GM12801 (cell line): ENCODE data around the gene PLA2G6.

Experiments
- CTCF ChIP-seq: IDR thresholded peaks from one replicate; pipeline ENCODE4 v1.5.1; 2011; ENCODE audit warnings: control low read depth; ENCODE audit not compliant: insufficient read length; ENCODE audit errors: extremely low read depth

The PLA2G6 gene

GRCh38 chr22:38141217-38141973 lies 40.2 kb downstream of the PLA2G6 start:
- TF ChIP-seq CTCF: no peak

GRCh38 chr22:38139901-38140300 lies 41.7 kb downstream of the PLA2G6 start:
- TF ChIP-seq CTCF: no peak

GRCh38 chr22:38138961-38139360 lies 42.7 kb downstream of the PLA2G6 start:
- no peak for TF ChIP-seq CTCF

- TF ChIP-seq CTCF: no peak
These were observed 43.5 kb downstream of the PLA2G6 start for GRCh38 chr22:38137876-38138687.

- TF ChIP-seq CTCF: no peak
These were observed 45.0 kb downstream of the PLA2G6 start for GRCh38 chr22:38136607-38137006.

GRCh38 chr22:38135133-38135706 lies 46.4 kb downstream of the PLA2G6 start:
- TF ChIP-seq CTCF: no peak

- no peak for TF ChIP-seq CTCF
These were observed 48.3 kb downstream of the PLA2G6 start for GRCh38 chr22:38133331-38133730.
